DMS153 (cell line): Measurements from ENCODE around the gene IER5L.
"Not testable (repeated sequence)": the region's sequence is repeated elsewhere in the genome, so short reads cannot be mapped to it uniquely, and the experiment has no call there.

Source experiments
- DNase-seq: peaks from one replicate; lab custom pipeline; 2025; lab: John Stamatoyannopoulos, UW

IER5L gene

GRCh38 chr9:129138476-129139232 lies 39.4 kb downstream of the IER5L start:
- DNase-seq = no peak

GRCh38 chr9:129138144-129138462 lies 40.0 kb downstream of the IER5L start:
- DNase-seq = no peak

- DNase-seq = no peak
Measured at GRCh38 chr9:129137292-129138143, 40.5 kb downstream of the IER5L start.

- DNase-seq = no peak
Measured at GRCh38 chr9:129136446-129137035, 41.5 kb downstream of the IER5L start.

GRCh38 chr9:129135476-129135875 lies 42.6 kb downstream of the IER5L start:
- no peak for DNase-seq

- no peak for DNase-seq
Measured at GRCh38 chr9:129133082-129133481, 45.0 kb downstream of the IER5L start.

- DNase-seq = peak; percentile 25
Measured at GRCh38 chr9:129131300-129132145, 46.5 kb downstream of the IER5L start.

- DNase-seq = no peak
Measured at GRCh38 chr9:129130791-129131190, 47.3 kb downstream of the IER5L start.

GRCh38 chr9:129130271-129130670 lies 47.8 kb downstream of the IER5L start:
- not testable (repeated sequence) for DNase-seq

GRCh38 chr9:129128689-129129088 lies 49.4 kb downstream of the IER5L start:
- DNase-seq = no peak

GRCh38 chr9:129126749-129127618 lies 51.1 kb downstream of the IER5L start:
- DNase-seq = no peak
